Neural progenitor cell (in vitro differentiated cells): ENCODE data around the gene VWA8.

Experiments used
- CTCF ChIP-seq: fragments of 200-600 bp; sonication (generic); IDR thresholded peaks from 2 replicates; pipeline ENCODE4 v1.5.1; 2017; ENCODE audit warnings: antibody characterized with exemption, mild to moderate bottlenecking
- EZH2 ChIP-seq: fragments of 200-600 bp; sonication (generic); IDR thresholded peaks from 2 replicates; pipeline ENCODE4 v1.6.1; 2017; ENCODE audit warnings: antibody characterized with exemption, mild to moderate bottlenecking, moderate library complexity
- EZH2phosphoT487 ChIP-seq: fragments of 200-600 bp; sonication (generic); IDR thresholded peaks from 2 replicates; pipeline ENCODE4 v1.6.1; 2017; ENCODE audit warnings: antibody characterized with exemption

DNA sequence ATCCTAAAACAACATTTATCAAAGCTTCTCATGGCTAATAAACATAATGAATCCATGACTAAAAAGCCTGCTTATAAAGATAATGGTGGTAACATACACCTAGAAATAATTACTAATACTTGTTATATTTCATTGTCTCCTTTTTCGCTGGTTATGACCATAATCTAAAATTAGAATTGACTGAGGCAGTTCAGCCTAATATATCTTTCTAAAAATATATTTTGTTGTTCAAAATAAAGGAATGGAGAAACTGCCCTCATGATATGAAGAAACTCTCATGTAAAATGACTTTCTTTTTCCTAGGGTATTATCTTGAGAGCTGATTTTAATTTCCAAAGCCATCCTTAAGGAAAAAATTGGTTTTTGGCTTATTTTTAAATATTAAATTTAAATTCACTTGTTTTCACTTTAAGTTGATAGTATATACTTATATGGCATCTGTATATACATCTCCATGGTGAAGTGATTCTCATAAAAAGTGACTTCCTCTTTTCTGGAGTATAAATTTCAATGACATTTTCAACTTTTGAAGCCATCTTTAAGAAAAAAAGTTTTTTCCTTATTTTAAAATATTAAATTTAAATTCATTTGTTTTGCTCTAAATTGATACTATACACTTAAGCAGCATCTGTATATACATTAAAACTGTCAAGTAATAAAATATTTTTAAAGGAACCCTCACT, 204.6 kb downstream of the VWA8 start:
- TF ChIP-seq CTCF (no peak), EZH2 (no peak), EZH2phosphoT487 (no peak)
